ENCODE results near the gene MORC4.
"Not testable (repeated sequence)": the region's sequence is repeated elsewhere in the genome, so short reads cannot be mapped to it uniquely, and the experiment has no call there.

MORC4 gene
- long read RNA-seq, donor 1, result 0 reads
- long read RNA-seq, donor 2, result 0 reads
- long read RNA-seq, donor 3, result 0 reads
- long read RNA-seq, donor 4, partial matches to known transcripts, result 78 of 78 reads
- long read RNA-seq, donor 4, other reads (novel, unspliced or antisense), result 0 of 78 reads
- long read RNA-seq, donor 5, result 0 reads
- long read RNA-seq, donor 6, partial matches to known transcripts, result 0 of 2 reads
- long read RNA-seq, donor 6, other reads (novel, unspliced or antisense), result 0 of 2 reads
- long read RNA-seq, donor 7, partial matches to known transcripts, result 0 of 2 reads
- long read RNA-seq, donor 7, other reads (novel, unspliced or antisense), result 0 of 2 reads
- long read RNA-seq, donor 8, partial matches to known transcripts, result 0 of 3 reads
- long read RNA-seq, donor 8, other reads (novel, unspliced or antisense), result 0 of 3 reads

- DNase-seq, result peak; percentile 68
These were observed at the start of gene MORC4 for GRCh38 chrX:107000013-107000515. MORC4 (minus strand) TSS chrX:107000212; CDS start chrX:106999969, 243 bp downstream.

- DNase-seq, result no peak
These were observed 47.6 kb upstream of the MORC4 start for GRCh38 chrX:107047622-107048021.

GRCh38 chrX:107029752-107030151 is 29.7 kb upstream of the MORC4 start:
- no peak for DNase-seq

- no peak for DNase-seq
These were observed 25.5 kb upstream of the MORC4 start for GRCh38 chrX:107025545-107025944.

GRCh38 chrX:107014936-107015335 is 14.9 kb upstream of the MORC4 start:
- no peak for DNase-seq

- no peak for DNase-seq
These were observed 8.0 kb upstream of the MORC4 start for GRCh38 chrX:107008034-107008433.

GRCh38 chrX:106999002-106999975 is 723 bp downstream of the MORC4 start:
- DNase-seq, result peak; percentile 52

GRCh38 chrX:106997611-106998010 is 2.4 kb downstream of the MORC4 start:
- no peak for DNase-seq

- no peak for DNase-seq
These were observed 4.3 kb downstream of the MORC4 start for GRCh38 chrX:106995678-106996077.

GRCh38 chrX:106987488-106987887 is 12.5 kb downstream of the MORC4 start:
- DNase-seq, result no peak

- DNase-seq, result no peak
These were observed 18.9 kb downstream of the MORC4 start for GRCh38 chrX:106980952-106981626.

GRCh38 chrX:106976416-106976815 is 23.6 kb downstream of the MORC4 start:
- DNase-seq, result no peak

GRCh38 chrX:106973433-106974149 is 26.4 kb downstream of the MORC4 start:
- DNase-seq, result no peak

GRCh38 chrX:106972896-106973295 is 27.1 kb downstream of the MORC4 start:
- no peak for DNase-seq

GRCh38 chrX:106966547-106966946 is 33.5 kb downstream of the MORC4 start:
- DNase-seq, result not testable (repeated sequence)

GRCh38 chrX:106964290-106964689 is 35.7 kb downstream of the MORC4 start:
- DNase-seq, result no peak

- no peak for DNase-seq
These were observed 36.9 kb downstream of the MORC4 start for GRCh38 chrX:106963111-106963510.

GRCh38 chrX:106959901-106960300 is 40.1 kb downstream of the MORC4 start:
- no peak for DNase-seq

- no peak for DNase-seq
These were observed 42.2 kb downstream of the MORC4 start for GRCh38 chrX:106957856-106958255.

- DNase-seq, result no peak
These were observed 44.8 kb downstream of the MORC4 start for GRCh38 chrX:106955004-106955772.

GRCh38 chrX:106954041-106954440 is 46.0 kb downstream of the MORC4 start:
- DNase-seq, result no peak
